ENCODE measurements around the gene SHROOM2.

SHROOM2 gene

DNA sequence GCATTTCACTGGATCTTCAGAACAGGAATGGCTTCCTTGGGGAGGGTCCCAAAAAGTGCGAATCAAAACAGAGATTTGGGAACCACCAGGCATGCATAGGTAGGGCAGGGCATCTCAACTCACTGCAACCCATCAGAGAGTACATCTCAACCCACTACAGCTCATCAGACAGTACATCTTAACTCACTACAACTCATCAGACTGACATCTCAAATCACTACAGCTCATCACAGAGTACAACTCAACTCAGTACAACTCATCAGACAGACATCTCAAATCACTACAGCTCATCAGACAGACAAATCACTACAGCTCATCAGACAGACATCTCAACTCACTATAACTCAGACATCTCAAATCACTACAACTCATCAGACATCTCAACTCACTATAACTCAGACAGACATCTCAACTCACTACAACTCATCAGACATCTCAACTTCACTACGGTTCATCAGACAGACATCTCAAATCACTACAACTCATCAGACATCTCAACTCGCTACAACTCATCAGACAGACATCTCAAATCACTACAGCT lies 133.5 kb downstream of the SHROOM2 start:
- in situ Hi-C loops (cut with MboI; ENCODE audit: low pct_unique_long_range_greater_than_20kb, low sequenced_read_pairs, unreplicated experiment): no loop called here
- DNase-seq (ENCODE audit: low spot score): no peak
- TF ChIP-seq, protein P1, sequence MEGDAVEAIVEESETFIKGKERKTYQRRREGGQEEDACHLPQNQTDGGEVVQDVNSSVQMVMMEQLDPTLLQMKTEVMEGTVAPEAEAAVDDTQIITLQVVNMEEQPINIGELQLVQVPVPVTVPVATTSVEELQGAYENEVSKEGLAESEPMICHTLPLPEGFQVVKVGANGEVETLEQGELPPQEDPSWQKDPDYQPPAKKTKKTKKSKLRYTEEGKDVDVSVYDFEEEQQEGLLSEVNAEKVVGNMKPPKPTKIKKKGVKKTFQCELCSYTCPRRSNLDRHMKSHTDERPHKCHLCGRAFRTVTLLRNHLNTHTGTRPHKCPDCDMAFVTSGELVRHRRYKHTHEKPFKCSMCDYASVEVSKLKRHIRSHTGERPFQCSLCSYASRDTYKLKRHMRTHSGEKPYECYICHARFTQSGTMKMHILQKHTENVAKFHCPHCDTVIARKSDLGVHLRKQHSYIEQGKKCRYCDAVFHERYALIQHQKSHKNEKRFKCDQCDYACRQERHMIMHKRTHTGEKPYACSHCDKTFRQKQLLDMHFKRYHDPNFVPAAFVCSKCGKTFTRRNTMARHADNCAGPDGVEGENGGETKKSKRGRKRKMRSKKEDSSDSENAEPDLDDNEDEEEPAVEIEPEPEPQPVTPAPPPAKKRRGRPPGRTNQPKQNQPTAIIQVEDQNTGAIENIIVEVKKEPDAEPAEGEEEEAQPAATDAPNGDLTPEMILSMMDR (IDR thresholded peaks at IDR 0.05; ENCODE audit: extremely low read depth, insufficient read depth, missing control alignments): no peak

DNA sequence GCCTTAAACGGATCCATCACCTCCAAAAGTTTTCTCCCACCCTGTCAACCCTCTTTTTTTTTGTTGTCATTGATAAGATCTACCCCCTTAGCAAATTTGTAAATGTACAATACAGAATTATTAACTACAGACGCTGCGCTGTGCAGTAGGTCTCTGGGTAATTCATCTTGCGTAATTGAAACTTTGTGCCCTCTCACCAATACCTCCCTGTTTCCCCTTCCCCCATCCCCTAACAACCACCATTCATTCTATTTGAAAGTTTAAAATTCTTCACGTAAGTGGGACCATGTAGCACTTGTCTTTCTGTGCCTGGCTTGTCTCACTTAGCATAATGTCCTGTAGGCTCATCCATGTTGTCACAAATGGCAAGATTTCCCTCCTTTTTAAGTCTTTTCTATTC lies 135.2 kb downstream of the SHROOM2 start:
- TF ChIP-seq, protein P1 (IDR thresholded peaks at IDR 0.05; ENCODE audit: extremely low read depth, insufficient read depth, missing control alignments): no peak
- no peak for DNase-seq (ENCODE audit: low spot score)
- in situ Hi-C loops (cut with MboI; ENCODE audit: low pct_unique_long_range_greater_than_20kb, low sequenced_read_pairs, unreplicated experiment): no loop called here

DNA sequence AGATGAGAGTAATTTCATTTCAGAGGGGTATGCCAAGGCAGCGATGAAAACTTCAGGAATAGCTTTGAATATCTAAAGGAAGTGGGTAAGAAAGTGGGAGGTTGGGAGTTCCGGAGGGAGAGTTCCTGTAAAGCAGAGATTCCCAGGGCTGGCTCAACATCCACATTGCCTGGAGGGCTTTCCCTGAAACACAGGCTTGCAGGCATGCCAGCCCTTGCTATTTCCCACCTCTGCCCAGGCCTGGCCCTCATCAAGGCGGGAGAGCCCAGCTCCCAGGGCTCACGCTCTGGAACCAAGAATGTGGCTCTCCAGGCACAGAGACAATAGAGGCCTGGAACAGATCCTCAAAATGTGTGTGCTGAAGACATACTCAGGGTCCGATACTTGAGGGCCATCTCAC lies 137.1 kb downstream of the SHROOM2 start:
- TF ChIP-seq, protein P1 (IDR thresholded peaks at IDR 0.05; ENCODE audit: extremely low read depth, insufficient read depth, missing control alignments): no peak
- no peak for DNase-seq (ENCODE audit: low spot score)
- in situ Hi-C loops (cut with MboI; ENCODE audit: low pct_unique_long_range_greater_than_20kb, low sequenced_read_pairs, unreplicated experiment): no loop called here

DNA sequence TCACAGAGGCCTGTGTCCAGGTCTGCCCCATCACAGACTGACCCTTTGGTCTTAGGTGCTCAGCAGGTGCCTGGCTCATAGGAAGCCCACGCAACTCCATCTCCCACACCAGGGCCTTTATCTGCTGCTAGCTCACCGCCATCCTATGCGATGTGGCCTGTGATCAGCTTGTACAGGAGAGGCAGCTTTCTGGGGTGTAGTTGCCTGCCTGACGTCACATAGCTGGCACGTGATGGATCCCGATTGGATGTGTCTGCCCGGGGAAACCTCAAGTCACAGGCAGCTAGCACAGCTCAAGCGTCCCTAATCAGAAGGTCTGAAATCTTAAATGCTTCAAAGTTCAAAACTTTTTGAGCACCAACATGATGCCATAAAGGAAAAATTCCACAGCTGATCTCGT lies 139.8 kb downstream of the SHROOM2 start:
- TF ChIP-seq, protein P1 (IDR thresholded peaks at IDR 0.05; ENCODE audit: extremely low read depth, insufficient read depth, missing control alignments): no peak
- in situ Hi-C loops (cut with MboI; ENCODE audit: low pct_unique_long_range_greater_than_20kb, low sequenced_read_pairs, unreplicated experiment): no loop called here
- DNase-seq (ENCODE audit: low spot score): no peak

DNA sequence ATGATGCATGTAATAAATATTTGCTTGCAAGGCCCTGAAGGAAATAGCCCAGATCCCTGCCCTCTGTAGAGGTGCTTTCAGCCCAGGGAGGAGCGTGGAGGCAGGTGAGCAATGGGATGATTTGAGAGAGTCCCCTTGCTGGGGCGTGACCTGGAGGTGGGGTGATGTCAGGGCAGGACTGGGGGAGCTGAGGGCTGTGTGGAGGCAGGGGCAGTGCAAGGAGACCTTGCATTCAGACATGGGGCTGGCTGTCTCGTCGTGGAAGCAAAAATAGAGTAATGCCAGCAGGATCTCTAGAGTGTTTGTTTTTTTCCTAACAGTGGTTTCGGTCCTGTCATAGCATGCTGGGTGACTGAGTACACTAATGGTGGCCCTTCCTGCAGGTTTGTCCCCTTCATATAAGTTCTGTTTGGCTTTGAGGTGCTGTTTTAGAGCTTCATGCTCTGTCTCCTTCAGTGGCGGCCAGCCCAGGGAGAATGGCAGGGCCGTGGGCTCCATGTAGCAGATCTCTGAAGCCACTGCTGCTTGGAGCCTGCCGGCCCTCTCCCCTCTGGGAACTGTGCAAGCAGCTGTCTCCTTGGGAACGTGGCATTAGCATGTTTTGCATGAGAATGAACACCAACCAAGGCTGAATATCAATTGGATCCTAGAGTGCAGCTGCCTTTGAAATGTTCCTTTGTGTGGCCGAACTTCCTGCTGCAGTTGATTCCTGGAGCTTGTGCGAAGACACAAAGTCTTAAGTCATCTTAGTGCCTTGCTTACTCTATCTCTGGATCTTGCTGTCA lies 141.7 kb downstream of the SHROOM2 start:
- in situ Hi-C loops (cut with MboI; ENCODE audit: low pct_unique_long_range_greater_than_20kb, low sequenced_read_pairs, unreplicated experiment): no loop called here
- TF ChIP-seq, protein P1 (IDR thresholded peaks at IDR 0.05; ENCODE audit: extremely low read depth, insufficient read depth, missing control alignments): no peak
- DNase-seq (ENCODE audit: low spot score): no peak

DNA sequence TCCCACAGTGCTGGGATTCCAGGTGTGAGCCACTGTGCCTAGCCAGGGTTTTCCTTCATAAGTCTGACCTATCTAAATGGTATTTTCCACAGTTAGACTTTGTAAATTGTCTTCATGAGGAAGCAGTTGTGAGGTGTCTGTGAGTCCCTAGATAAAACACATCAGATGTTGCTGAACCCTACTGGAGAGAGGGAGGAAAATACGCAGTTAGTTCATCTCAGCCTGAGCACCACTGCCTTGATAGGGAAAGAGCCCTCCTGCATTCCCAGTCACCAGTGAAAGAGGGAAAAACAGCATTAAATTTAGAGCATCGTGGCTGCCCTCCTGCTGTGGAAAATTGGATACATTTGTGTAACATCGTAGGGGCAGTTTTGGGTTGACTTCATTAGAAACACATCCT lies 149.2 kb downstream of the SHROOM2 start:
- TF ChIP-seq, protein P1 (IDR thresholded peaks at IDR 0.05; ENCODE audit: extremely low read depth, insufficient read depth, missing control alignments): no peak
- no peak for DNase-seq (ENCODE audit: low spot score)
- in situ Hi-C loops (cut with MboI; ENCODE audit: low pct_unique_long_range_greater_than_20kb, low sequenced_read_pairs, unreplicated experiment): no loop called here
